ENCODE data around the gene IMPA2. TPM values are rescaled to one million over a fixed set of nuclear protein-coding genes. Genes with fewer than 3 reads are reported as not detected.

IMPA2 gene
- total and polyA plus RNA-seq, 10 of the 15 experiments (the other 5 are each of a cell fraction or from before 2014, with no cell fraction given): 0.24 to 21.0 (median 11.4) TPM

GRCh38 chr18:12011199-12011956, 30.1 kb downstream of the IMPA2 start:
- Histone ChIP-seq H4K20me1 (ENCODE audit: control insufficient read depth, insufficient read depth) (no peaks in the 10 kb centered on the region), H3K4me2 (ENCODE audit: control insufficient read depth, insufficient read depth) (no peak overlapping the region), H3K79me2 (ENCODE audit: control insufficient read depth, insufficient read depth, low read length) (no peaks in the 10 kb centered on the region), H3K4me1 (ENCODE audit: control insufficient read depth, insufficient read depth, low read length) (no peaks in the 10 kb centered on the region), H3K9ac (ENCODE audit: control insufficient read depth, insufficient read depth, low read length) (no peak overlapping the region), H3K27ac (ENCODE audit: control insufficient read depth, insufficient read depth) (no peak overlapping the region), H2AFZ (ENCODE audit: control insufficient read depth, low read depth, low read length) (no peak overlapping the region), H3K27me3 (replicated peaks in 1 of 2; ENCODE audit: control insufficient read depth in 2 of 2, insufficient read depth in 2 of 2, low read length in 1 of 2) (no peaks in the 10 kb centered on the region), H3K4me3 (no peak overlapping the region), H3K9me3 (replicated peaks; ENCODE audit: control insufficient read depth, insufficient read depth, low read length) (no peaks in the 10 kb centered on the region), H3K36me3 (ENCODE audit: control insufficient read depth in 2 of 2, insufficient read depth in 2 of 2, low read length in 1 of 2) (no peaks in the 10 kb centered on the region)
- DNase-seq (ENCODE audit: low read depth, low spot score) (no peak), FAIRE-seq (no peak), ATAC-seq (no peak)
- intact Hi-C loops (cut with micrococcal nuclease; ENCODE audit: unreplicated experiment): no loop called here
- TF ChIP-seq PBX3 (IDR thresholded peaks at IDR 0.05; ENCODE audit: insufficient replicate concordance, low read depth, low read length): no peak
- in situ Hi-C loops (cut with MboI): no loop called here
- no TSS peak for BruUV-seq (replicated peaks)
- POLR2A ChIA-PET: no interaction called here
- WGBS (ENCODE audit: insufficient coverage, insufficient replicate concordance, low lambda C conversion rate, missing lambda C conversion rate): 69% methylated on average over 8 of the region's 8 CpGs
- RAD21 ChIA-PET (ENCODE audit: unreplicated experiment): no interaction called here
- SMC1A ChIA-PET (ENCODE audit: uncharacterized antibody, unreplicated experiment): no interaction called here
- CTCF ChIA-PET: no interaction called here

DNA sequence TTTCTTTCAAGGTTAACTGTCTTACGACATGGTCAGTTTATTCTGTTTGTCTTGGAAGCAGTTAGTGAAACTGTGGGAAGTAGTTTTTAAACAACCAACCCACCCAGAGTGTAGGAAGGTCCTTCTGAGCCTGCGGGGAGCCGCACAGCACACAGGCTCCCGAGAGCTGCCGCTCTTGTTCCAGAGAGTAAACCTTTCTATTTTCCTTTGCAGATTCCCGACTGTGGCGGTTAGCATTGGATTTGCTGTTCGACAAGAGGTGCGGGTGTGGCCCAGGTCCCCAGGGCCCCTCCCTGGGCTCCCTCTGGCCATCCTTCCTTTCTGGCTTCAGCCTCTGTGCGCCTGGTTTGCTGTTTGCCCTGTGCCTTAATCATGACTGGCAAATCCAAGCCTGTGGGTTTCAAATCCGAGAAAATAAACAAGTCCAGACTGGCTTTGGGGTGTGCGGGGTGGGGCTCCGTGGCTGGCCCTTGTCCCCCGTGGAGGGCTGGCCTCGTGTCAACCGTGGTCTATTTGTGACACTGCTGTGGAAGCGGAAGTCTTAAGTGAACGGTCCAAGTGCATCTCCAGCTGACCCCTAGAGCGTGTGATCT, 30.7 kb downstream of the IMPA2 start:
- ChIA-PET SMC1A (ENCODE audit: uncharacterized antibody, unreplicated experiment) (no interaction called here), RAD21 (ENCODE audit: unreplicated experiment) (no interaction called here), CTCF (interaction anchor here (1.1 kb wide), 1 partner anchor 16 kb away, joined by 3 read pairs; no protein-coding TSS in a partner anchor), POLR2A (no interaction called here)
- H3K27me3 ChIP-seq (replicated peaks in 1 of 2; ENCODE audit: control insufficient read depth in 2 of 2, insufficient read depth in 2 of 2, low read length in 1 of 2): no peaks in the 10 kb centered on the region
- no peak overlapping the region for H3K4me3 ChIP-seq
- 96% methylated on average over 19 of the region's 19 CpGs for WGBS (ENCODE audit: insufficient coverage, insufficient replicate concordance, low lambda C conversion rate, missing lambda C conversion rate)
- H3K79me2 ChIP-seq (ENCODE audit: control insufficient read depth, insufficient read depth, low read length): no peaks in the 10 kb centered on the region
- no peak overlapping the region for H3K4me2 ChIP-seq (ENCODE audit: control insufficient read depth, insufficient read depth)
- no peaks in the 10 kb centered on the region for H3K4me1 ChIP-seq (ENCODE audit: control insufficient read depth, insufficient read depth, low read length)
- no peaks in the 10 kb centered on the region for H3K36me3 ChIP-seq (ENCODE audit: control insufficient read depth in 2 of 2, insufficient read depth in 2 of 2, low read length in 1 of 2)
- H2AFZ ChIP-seq (ENCODE audit: control insufficient read depth, low read depth, low read length): no peak overlapping the region
- no peak for FAIRE-seq
- intact Hi-C loops (cut with micrococcal nuclease; ENCODE audit: unreplicated experiment): no loop called here
- no peaks in the 10 kb centered on the region for H3K9me3 ChIP-seq (replicated peaks; ENCODE audit: control insufficient read depth, insufficient read depth, low read length)
- in situ Hi-C loops (cut with MboI): no loop called here
- H4K20me1 ChIP-seq (ENCODE audit: control insufficient read depth, insufficient read depth): no peaks in the 10 kb centered on the region
- no peak for DNase-seq (ENCODE audit: low read depth, low spot score)
- H3K9ac ChIP-seq (ENCODE audit: control insufficient read depth, insufficient read depth, low read length): no peak overlapping the region
- no TSS peak for BruUV-seq (replicated peaks)
- no peak for ATAC-seq
- no peak overlapping the region for H3K27ac ChIP-seq (ENCODE audit: control insufficient read depth, insufficient read depth)
- TF ChIP-seq CBX3 (IDR thresholded peaks at IDR 0.05; ENCODE audit: borderline replicate concordance, low read depth): no peak
- TF ChIP-seq PBX3 (IDR thresholded peaks at IDR 0.05; ENCODE audit: insufficient replicate concordance, low read depth, low read length): no peak
- TF ChIP-seq, protein P1, sequence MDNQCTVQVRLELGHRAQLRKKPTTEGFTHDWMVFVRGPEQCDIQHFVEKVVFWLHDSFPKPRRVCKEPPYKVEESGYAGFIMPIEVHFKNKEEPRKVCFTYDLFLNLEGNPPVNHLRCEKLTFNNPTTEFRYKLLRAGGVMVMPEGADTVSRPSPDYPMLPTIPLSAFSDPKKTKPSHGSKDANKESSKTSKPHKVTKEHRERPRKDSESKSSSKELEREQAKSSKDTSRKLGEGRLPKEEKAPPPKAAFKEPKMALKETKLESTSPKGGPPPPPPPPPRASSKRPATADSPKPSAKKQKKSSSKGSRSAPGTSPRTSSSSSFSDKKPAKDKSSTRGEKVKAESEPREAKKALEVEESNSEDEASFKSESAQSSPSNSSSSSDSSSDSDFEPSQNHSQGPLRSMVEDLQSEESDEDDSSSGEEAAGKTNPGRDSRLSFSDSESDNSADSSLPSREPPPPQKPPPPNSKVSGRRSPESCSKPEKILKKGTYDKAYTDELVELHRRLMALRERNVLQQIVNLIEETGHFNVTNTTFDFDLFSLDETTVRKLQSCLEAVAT (IDR thresholded peaks at IDR 0.05): no peak
- no peak for TF ChIP-seq SIN3A (IDR thresholded peaks at IDR 0.05; ENCODE audit: low read depth, low read length)
- TF ChIP-seq KDM1A (IDR thresholded peaks at IDR 0.05; ENCODE audit: borderline replicate concordance): no peak
- TF ChIP-seq GATAD2B (conservative IDR thresholded peaks at IDR 0.05; ENCODE audit: low read depth): no peak
- TF ChIP-seq PML (IDR thresholded peaks at IDR 0.05; ENCODE audit: low read length): no peak
- TF ChIP-seq BCL11A (IDR thresholded peaks at IDR 0.05; ENCODE audit: low read depth, low read length): no peak
- TF ChIP-seq, protein P2, sequence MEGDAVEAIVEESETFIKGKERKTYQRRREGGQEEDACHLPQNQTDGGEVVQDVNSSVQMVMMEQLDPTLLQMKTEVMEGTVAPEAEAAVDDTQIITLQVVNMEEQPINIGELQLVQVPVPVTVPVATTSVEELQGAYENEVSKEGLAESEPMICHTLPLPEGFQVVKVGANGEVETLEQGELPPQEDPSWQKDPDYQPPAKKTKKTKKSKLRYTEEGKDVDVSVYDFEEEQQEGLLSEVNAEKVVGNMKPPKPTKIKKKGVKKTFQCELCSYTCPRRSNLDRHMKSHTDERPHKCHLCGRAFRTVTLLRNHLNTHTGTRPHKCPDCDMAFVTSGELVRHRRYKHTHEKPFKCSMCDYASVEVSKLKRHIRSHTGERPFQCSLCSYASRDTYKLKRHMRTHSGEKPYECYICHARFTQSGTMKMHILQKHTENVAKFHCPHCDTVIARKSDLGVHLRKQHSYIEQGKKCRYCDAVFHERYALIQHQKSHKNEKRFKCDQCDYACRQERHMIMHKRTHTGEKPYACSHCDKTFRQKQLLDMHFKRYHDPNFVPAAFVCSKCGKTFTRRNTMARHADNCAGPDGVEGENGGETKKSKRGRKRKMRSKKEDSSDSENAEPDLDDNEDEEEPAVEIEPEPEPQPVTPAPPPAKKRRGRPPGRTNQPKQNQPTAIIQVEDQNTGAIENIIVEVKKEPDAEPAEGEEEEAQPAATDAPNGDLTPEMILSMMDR (IDR thresholded peaks at IDR 0.05 in 2 of 3, conservative IDR thresholded peaks at IDR 0.05 in 1 of 3; ENCODE audit: control insufficient read depth in 2 of 3, extremely low read depth in 1 of 3, insufficient read depth in 1 of 3, low read depth in 3 of 3, low read length in 3 of 3): no peak

Data from GM12878 (cell line).